GM23248 (cell line): ENCODE data around the gene EOLA2.

ENCODE experiments used
- EZH2 ChIP-seq: fragments of 200-600 bp; sonication (generic); IDR thresholded peaks from 2 replicates; pipeline ENCODE4 v1.6.1; 2018; ENCODE audit warnings: antibody characterized with exemption, mild to moderate bottlenecking; ENCODE audit not compliant: insufficient read depth, poor library complexity, severe bottlenecking
- EZH2phosphoT487 ChIP-seq: fragments of 200-600 bp; sonication (generic); IDR thresholded peaks from 2 replicates; pipeline ENCODE4 v1.6.1; 2018; ENCODE audit warnings: antibody characterized with exemption, moderate library complexity, mild to moderate bottlenecking, low read depth; ENCODE audit not compliant: insufficient read depth

GRCh38 chrX:149910178-149910695 lies 28.1 kb downstream of the EOLA2 start:
- TF ChIP-seq EZH2 (no peak), EZH2phosphoT487 (no peak)
